Spinal cord (tissue), 10 donors: Measurements from ENCODE around the gene CNTNAP3B. TPM values are rescaled to one million over a fixed set of nuclear protein-coding genes. Genes with fewer than 3 reads are reported as not detected.
"Not testable (repeated sequence)": the region's sequence is repeated elsewhere in the genome, so short reads cannot be mapped to it uniquely, and the experiment has no call there.

ENCODE experiments used
- DNase-seq, 6 donors: peaks; one replicate each; pipeline versions ENCODE4 v3.0.0 to v3.0.0-alpha.2; 2013 to 2015; ENCODE audit warnings: low spot score in 6 of 6, low read depth in 4 of 6
- H3K27ac ChIP-seq: one replicate; pipeline ENCODE4 v1.5.1; 2013; ENCODE audit warnings: low read depth, low read length, control low read depth
- H3K27me3 ChIP-seq: one replicate; pipeline ENCODE4 v1.6.1; 2013; ENCODE audit warnings: low read length; ENCODE audit not compliant: control insufficient read depth, insufficient read depth
- H3K36me3 ChIP-seq: one replicate; pipeline ENCODE4 v1.6.1; 2013; ENCODE audit warnings: low read length; ENCODE audit not compliant: control insufficient read depth, insufficient read depth
- H3K4me1 ChIP-seq: one replicate; pipeline ENCODE4 v1.6.1; 2013; ENCODE audit warnings: low read length; ENCODE audit not compliant: control insufficient read depth, insufficient read depth
- H3K4me3 ChIP-seq: one replicate; pipeline ENCODE4 v1.5.1; 2013; ENCODE audit warnings: low read depth, low read length, control low read depth
- H3K9me3 ChIP-seq: one replicate; pipeline ENCODE4 v1.6.1; 2013; ENCODE audit warnings: low read length; ENCODE audit not compliant: control insufficient read depth, insufficient read depth
- WGBS: methylation state at CpG from one replicate; pipeline ENCODE4 v1.1.5; 2013; ENCODE audit warnings: missing lambda C conversion rate; ENCODE audit not compliant: insufficient coverage; 5-methylcytosine and 5-hydroxymethylcytosine counted together
- long read RNA-seq, 4 donors: transcript quantifications; one replicate each; lab custom pipeline, GENCODE V29; 2026
- polyA plus RNA-seq, 2 donors: library from polyadenylated mRNA; unstranded; fragments of 120-200 nt; gene quantifications; one replicate each; pipeline ENCODE4 v1.2.1, GENCODE V29; 2013; ENCODE audit not compliant: insufficient read length in 2 of 2
- total RNA-seq, 2 donors: library from RNA; depleted of rRNA in 1 of 2; stranded (reverse); fragments of 120-200 nt in 1 of 2; fragments of >200 nt in 1 of 2; gene quantifications; one replicate each; pipeline versions ENCODE4 v1.2.3 to v1.2.4, GENCODE V29; 2013 to 2014
- donor health status: healthy.

CNTNAP3B gene
- total RNA-seq = 10 to 100 TPM; 22.4 to 44.6 TPM
- 10 to 100 TPM; 19.1 to 30.0 TPM for polyA plus RNA-seq
- long read RNA-seq, donor 1 = 0 reads
- long read RNA-seq, donor 2 = 0 reads
- long read RNA-seq, donor 3 = 0 reads
- long read RNA-seq, donor 4 = 0 reads

GRCh38 chr9:42129073-42129729 is at the start of gene CNTNAP3B:
Gene CNTNAP3B, minus strand, starts transcription at chr9:42129426. Its CDS starts 332 bp downstream, at chr9:42129094.
- H3K36me3 ChIP-seq, H3K9me3 ChIP-seq, H3K4me3 ChIP-seq, H3K27me3 ChIP-seq, H3K27ac ChIP-seq, H3K4me1 ChIP-seq: not testable (repeated sequence)
- WGBS = no CpG with 5 or more reads among the region's 72 CpGs
- peak in 2 of 6 donors; percentile 25 to 36 for DNase-seq

- not testable (repeated sequence) for H3K27me3 ChIP-seq, H3K4me3 ChIP-seq, H3K36me3 ChIP-seq, H3K4me1 ChIP-seq, H3K27ac ChIP-seq, H3K9me3 ChIP-seq
- no CpG with 5 or more reads among the region's 1 CpG for WGBS
- peak in 3 of 6 donors; percentile 0 to 43 (median 36) for DNase-seq
Measured at GRCh38 chr9:42160299-42160698, 31.1 kb upstream of the CNTNAP3B start.

GRCh38 chr9:42127056-42127841 is 2.0 kb downstream of the CNTNAP3B start:
- not testable (repeated sequence) for H3K9me3 ChIP-seq, H3K4me1 ChIP-seq, H3K36me3 ChIP-seq, H3K27me3 ChIP-seq, H3K27ac ChIP-seq
- no CpG with 5 or more reads among the region's 12 CpGs for WGBS
- H3K4me3 ChIP-seq = peak overlapping the region; percentile 27
- peak in 4 of 6 donors; percentile 2 to 79 (median 44) for DNase-seq

GRCh38 chr9:42121007-42121406 is 8.2 kb downstream of the CNTNAP3B start:
- not testable (repeated sequence) for H3K27ac ChIP-seq, H3K4me1 ChIP-seq, H3K9me3 ChIP-seq, H3K36me3 ChIP-seq, H3K4me3 ChIP-seq, H3K27me3 ChIP-seq, DNase-seq
- 60% methylated on average over 1 of the region's 7 CpGs for WGBS

- WGBS = 80% methylated on average over 1 of the region's 9 CpGs
- not testable (repeated sequence) for H3K27me3 ChIP-seq, H3K4me3 ChIP-seq, H3K36me3 ChIP-seq, H3K4me1 ChIP-seq, H3K27ac ChIP-seq, H3K9me3 ChIP-seq, DNase-seq
Measured at GRCh38 chr9:42095929-42096328, 33.3 kb downstream of the CNTNAP3B start.

- WGBS = no CpG with 5 or more reads among the region's 1 CpG
- not testable (repeated sequence) for H3K27me3 ChIP-seq, H3K36me3 ChIP-seq, H3K4me1 ChIP-seq, DNase-seq, H3K4me3 ChIP-seq, H3K27ac ChIP-seq, H3K9me3 ChIP-seq
Measured at GRCh38 chr9:42084559-42084952, 44.7 kb downstream of the CNTNAP3B start.

- WGBS = no CpG with 5 or more reads among the region's 4 CpGs
- peak in 1 of 6 donors; percentile 1 for DNase-seq
- not testable (repeated sequence) for H3K4me1 ChIP-seq, H3K9me3 ChIP-seq, H3K27ac ChIP-seq, H3K4me3 ChIP-seq, H3K36me3 ChIP-seq, H3K27me3 ChIP-seq
Measured at GRCh38 chr9:42083877-42084558, 45.2 kb downstream of the CNTNAP3B start.

- not testable (repeated sequence) for H3K27me3 ChIP-seq, H3K4me3 ChIP-seq, H3K27ac ChIP-seq, H3K36me3 ChIP-seq, H3K4me1 ChIP-seq, H3K9me3 ChIP-seq
- DNase-seq = peak in 1 of 6 donors; percentile 29
- WGBS = no CpG with 5 or more reads among the region's 2 CpGs
Measured at GRCh38 chr9:42080376-42080775, 48.9 kb downstream of the CNTNAP3B start.

- H3K9me3 ChIP-seq, H3K27ac ChIP-seq, DNase-seq, H3K4me1 ChIP-seq, H3K4me3 ChIP-seq, H3K27me3 ChIP-seq, H3K36me3 ChIP-seq: not testable (repeated sequence)
- no CpG with 5 or more reads among the region's 5 CpGs for WGBS
Measured at GRCh38 chr9:42074868-42075267, 54.4 kb downstream of the CNTNAP3B start.
